Testis (tissue), 3 donors: ENCODE measurements around the gene C10orf105. TPM values are rescaled to one million over a fixed set of nuclear protein-coding genes. Genes with fewer than 3 reads are reported as not detected.

ENCODE experiments used
- DNase-seq: peaks from one replicate; pipeline ENCODE4 v3.0.0-alpha.2; 2019
- H3K27ac ChIP-seq, 2 donors: fragments of 200-600 bp; sonication (generic); one replicate each; pipeline ENCODE4 v1.5.1; 2019
- H3K27me3 ChIP-seq: fragments of 200-600 bp; sonication (generic); one replicate; pipeline ENCODE4 v1.5.1; 2019
- H3K36me3 ChIP-seq: fragments of 200-600 bp; sonication (generic); one replicate; pipeline ENCODE4 v1.5.1; 2017; ENCODE audit warnings: low read depth; ENCODE audit errors: missing control alignments
- H3K4me1 ChIP-seq: fragments of 200-600 bp; sonication (generic); one replicate; pipeline ENCODE4 v1.5.1; 2019
- H3K4me3 ChIP-seq, 2 donors: fragments of 200-600 bp; sonication (generic); one replicate each; pipeline ENCODE4 v1.5.1; 2017 to 2019
- H3K9me3 ChIP-seq: fragments of 200-600 bp; sonication (generic); one replicate; pipeline ENCODE4 v1.5.1; 2017
- POLR2A ChIP-seq: fragments of 450-650 bp; IDR thresholded peaks from one replicate; pipeline ENCODE4 v1.6.1; 2017; ENCODE audit warnings: antibody characterized with exemption, mild to moderate bottlenecking, moderate library complexity
- WGBS, 2 donors: methylation state at CpG; one replicate each; pipeline ENCODE4 v1.1.5; 2018; 5-methylcytosine and 5-hydroxymethylcytosine counted together
- intact Hi-C: fragments of 100-400 bp; cut with DNase I; formaldehyde crosslinking; loops from one replicate; pipeline ENCODE4 v1.15.1; 2023; ENCODE audit warnings: low total_unique reads
- polyA plus RNA-seq: library from polyadenylated mRNA; stranded (reverse); fragments of 350-450 nt; fragmentation: Illumina TruSeq; extraction: RNeasy Lipid Tissue Mini Kit (QIAGEN cat#74804); gene quantifications from one replicate; pipeline ENCODE4 v1.2.3, GENCODE V29; 2014; ENCODE audit warnings: low read depth, low replicate concordance; ENCODE audit not compliant: insufficient read depth
- total RNA-seq, 2 donors: library from RNA; depleted of rRNA; stranded (reverse); fragments of >200 nt; gene quantifications; one replicate each; pipeline ENCODE4 v1.2.3, GENCODE V29; 2016
- TF ChIP-seq, protein P1 (sequence below), 3 experiments: fragments of 450-650 bp in 2 of 3; fragments of 200-600 bp in 1 of 3; sonication (generic) in 1 of 3; IDR thresholded peaks; one replicate each; pipeline ENCODE4 v1.5.1; 2016 to 2019; ENCODE audit warnings: antibody characterized with exemption in 3 of 3, mild to moderate bottlenecking in 2 of 3, moderate library complexity in 1 of 3

C10orf105 gene
- total and polyA plus RNA-seq, 3 donors from 2014 or later, result 0.47 to 1.7 (median 0.87) TPM

DNA sequence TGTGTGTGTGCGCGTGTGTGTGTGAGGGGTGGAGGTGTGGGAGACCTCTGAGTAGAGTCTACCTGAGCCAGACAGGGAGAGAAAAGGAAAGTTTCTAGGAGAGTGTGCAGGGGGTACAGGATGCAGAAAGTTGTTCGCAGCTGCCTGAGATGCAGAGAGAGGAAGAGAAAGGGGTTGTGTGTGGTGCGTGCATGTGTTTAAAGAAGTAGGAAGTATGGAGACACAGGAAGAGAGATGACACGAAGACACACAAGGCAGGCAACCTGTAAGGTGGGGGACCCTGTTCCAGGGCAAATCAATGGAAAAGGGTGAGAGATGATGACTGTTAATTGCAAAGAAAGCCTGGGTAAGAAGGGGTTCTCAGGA lies 52.2 kb downstream of the C10orf105 start:
- no peaks in the 10 kb centered on the region for H3K27me3 ChIP-seq
- no peaks in the 10 kb centered on the region for H3K4me1 ChIP-seq
- DNase-seq, result no peak
- TF ChIP-seq POLR2A, result no peak
- TF ChIP-seq, protein P1, sequence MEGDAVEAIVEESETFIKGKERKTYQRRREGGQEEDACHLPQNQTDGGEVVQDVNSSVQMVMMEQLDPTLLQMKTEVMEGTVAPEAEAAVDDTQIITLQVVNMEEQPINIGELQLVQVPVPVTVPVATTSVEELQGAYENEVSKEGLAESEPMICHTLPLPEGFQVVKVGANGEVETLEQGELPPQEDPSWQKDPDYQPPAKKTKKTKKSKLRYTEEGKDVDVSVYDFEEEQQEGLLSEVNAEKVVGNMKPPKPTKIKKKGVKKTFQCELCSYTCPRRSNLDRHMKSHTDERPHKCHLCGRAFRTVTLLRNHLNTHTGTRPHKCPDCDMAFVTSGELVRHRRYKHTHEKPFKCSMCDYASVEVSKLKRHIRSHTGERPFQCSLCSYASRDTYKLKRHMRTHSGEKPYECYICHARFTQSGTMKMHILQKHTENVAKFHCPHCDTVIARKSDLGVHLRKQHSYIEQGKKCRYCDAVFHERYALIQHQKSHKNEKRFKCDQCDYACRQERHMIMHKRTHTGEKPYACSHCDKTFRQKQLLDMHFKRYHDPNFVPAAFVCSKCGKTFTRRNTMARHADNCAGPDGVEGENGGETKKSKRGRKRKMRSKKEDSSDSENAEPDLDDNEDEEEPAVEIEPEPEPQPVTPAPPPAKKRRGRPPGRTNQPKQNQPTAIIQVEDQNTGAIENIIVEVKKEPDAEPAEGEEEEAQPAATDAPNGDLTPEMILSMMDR (IDR thresholded peaks at IDR 0.05), result no peak
- WGBS, 2 donors, result 51 to 56% methylated on average over 5 of the region's 5 CpGs
- no peaks in the 10 kb centered on the region for H3K9me3 ChIP-seq
- H3K36me3 ChIP-seq, result no peaks in the 10 kb centered on the region
- intact Hi-C loops, result no loop called here
- no peak overlapping the region for H3K4me3 ChIP-seq
- H3K27ac ChIP-seq, result no peak overlapping the region

DNA sequence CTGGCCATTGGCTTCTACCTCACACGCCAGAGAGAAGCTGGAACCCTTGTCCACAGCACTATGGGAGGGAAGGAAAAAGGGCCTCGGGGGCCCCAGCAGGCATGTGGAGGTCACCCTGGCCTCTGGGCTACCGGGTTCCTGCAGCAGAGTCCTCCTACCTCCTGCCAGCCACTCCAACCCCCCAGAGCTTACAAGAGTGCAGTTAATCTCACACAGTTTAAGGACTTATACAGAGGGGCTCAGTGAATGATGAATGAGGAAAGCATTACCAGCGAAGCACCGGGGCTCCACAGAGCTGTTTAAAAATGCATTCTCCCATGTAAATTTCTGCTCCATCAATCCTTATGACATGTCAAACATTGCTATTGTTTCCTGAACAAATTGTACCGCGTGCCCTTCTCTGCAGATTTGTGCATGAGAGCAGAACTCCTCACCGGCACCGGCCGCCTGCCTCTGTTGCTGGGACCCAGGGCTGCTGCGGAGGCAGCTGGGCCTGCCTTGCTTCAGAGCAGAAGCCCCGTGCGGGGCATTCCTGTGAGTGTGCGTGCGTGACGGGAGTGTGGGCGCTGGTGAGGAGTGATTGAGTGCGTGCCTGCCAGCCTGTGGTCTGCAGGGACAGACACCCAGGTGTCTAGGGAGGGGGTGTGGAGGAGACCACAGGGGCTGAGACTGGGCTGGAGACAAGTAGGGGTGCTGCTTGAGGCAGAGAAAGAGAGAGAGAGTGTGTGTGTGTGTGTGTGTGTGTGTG lies 52.8 kb downstream of the C10orf105 start:
- DNase-seq, result no peak
- intact Hi-C loops, result no loop called here

GRCh38 chr10:71665456-71665855 lies 54.1 kb downstream of the C10orf105 start:
- WGBS, 2 donors, result 87 to 90% methylated on average over 9 of the region's 9 CpGs
- H3K36me3 ChIP-seq, result no peaks in the 10 kb centered on the region
- H3K27me3 ChIP-seq, result no peaks in the 10 kb centered on the region
- H3K4me3 ChIP-seq, result no peak overlapping the region
- DNase-seq, result no peak
- H3K9me3 ChIP-seq, result no peaks in the 10 kb centered on the region
- H3K27ac ChIP-seq, result no peak overlapping the region
- intact Hi-C loops, result no loop called here
- no peak for TF ChIP-seq POLR2A
- TF ChIP-seq, protein P1 (IDR thresholded peaks at IDR 0.05), result no peak
- H3K4me1 ChIP-seq, result no peaks in the 10 kb centered on the region

More for the DNA sequence above, 52.8 kb downstream of the C10orf105 start:
- Histone ChIP-seq H3K27me3 (no peaks in the 10 kb centered on the region), H3K9me3 (no peaks in the 10 kb centered on the region), H3K4me1 (no peaks in the 10 kb centered on the region), H3K27ac (no peak overlapping the region), H3K36me3 (no peaks in the 10 kb centered on the region), H3K4me3 (no peak overlapping the region)
- no peak for TF ChIP-seq POLR2A
- TF ChIP-seq, protein P1 (IDR thresholded peaks at IDR 0.05), result no peak
- WGBS, 2 donors, result 81 to 94% methylated on average over 16 to 18 of the region's 18 CpGs

GRCh38 chr10:71664585-71664984 lies 55.0 kb downstream of the C10orf105 start:
- H3K27me3 ChIP-seq, result no peaks in the 10 kb centered on the region
- 54 to 100% methylated on average over 2 of the region's 2 CpGs for WGBS, 2 donors
- H3K27ac ChIP-seq, result no peak overlapping the region
- H3K4me1 ChIP-seq, result no peaks in the 10 kb centered on the region
- H3K9me3 ChIP-seq, result no peaks in the 10 kb centered on the region
- no peak for DNase-seq
- intact Hi-C loops, result no loop called here
- H3K36me3 ChIP-seq, result no peaks in the 10 kb centered on the region
- H3K4me3 ChIP-seq, result no peak overlapping the region
- TF ChIP-seq, protein P1 (IDR thresholded peaks at IDR 0.05), result no peak
- no peak for TF ChIP-seq POLR2A

- no peak overlapping the region for H3K27ac ChIP-seq
- H3K4me1 ChIP-seq, result no peaks in the 10 kb centered on the region
- WGBS, 2 donors, result 92% methylated on average over 7 of the region's 7 CpGs
- H3K36me3 ChIP-seq, result no peaks in the 10 kb centered on the region
- H3K27me3 ChIP-seq, result no peaks in the 10 kb centered on the region
- TF ChIP-seq POLR2A, result no peak
- TF ChIP-seq, protein P1 (IDR thresholded peaks at IDR 0.05), result no peak
- H3K9me3 ChIP-seq, result no peaks in the 10 kb centered on the region
- DNase-seq, result no peak
- intact Hi-C loops, result no loop called here
- no peak overlapping the region for H3K4me3 ChIP-seq
Measured at GRCh38 chr10:71663311-71663710, 56.3 kb downstream of the C10orf105 start.
